HG02938 (cell line): ENCODE results near the gene MOG.
"Not testable (repeated sequence)": the region's sequence is repeated elsewhere in the genome, so short reads cannot be mapped to it uniquely, and the experiment has no call there.

Experiments used
- ATAC-seq: cut with Tn5 transposase; IDR thresholded peaks from one replicate; pipeline ENCODE4 v1.9.1; 2021; ENCODE audit warnings: mild to moderate bottlenecking, moderate library complexity; ENCODE audit not compliant: unreplicated experiment

MOG gene

DNA sequence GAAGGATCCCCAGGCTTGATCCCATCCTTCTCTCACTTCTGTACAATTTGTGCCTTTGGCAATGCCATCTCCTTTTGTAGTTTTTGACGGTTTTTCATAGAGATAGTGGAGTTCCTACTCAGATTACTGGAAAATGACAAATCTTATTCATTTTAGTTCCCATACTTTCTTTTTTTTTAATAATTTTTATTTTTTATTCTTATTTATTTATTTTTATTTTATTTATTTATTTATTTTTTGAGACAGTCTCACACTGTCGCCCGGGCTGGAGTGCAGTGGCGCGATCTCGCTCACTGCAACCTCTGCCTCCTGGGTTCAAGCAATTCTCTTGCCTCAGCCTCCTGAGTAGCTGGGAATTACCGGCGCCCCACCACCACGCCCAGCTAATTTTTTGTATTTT is 19.6 kb upstream of the MOG start:
- no peak for ATAC-seq

DNA sequence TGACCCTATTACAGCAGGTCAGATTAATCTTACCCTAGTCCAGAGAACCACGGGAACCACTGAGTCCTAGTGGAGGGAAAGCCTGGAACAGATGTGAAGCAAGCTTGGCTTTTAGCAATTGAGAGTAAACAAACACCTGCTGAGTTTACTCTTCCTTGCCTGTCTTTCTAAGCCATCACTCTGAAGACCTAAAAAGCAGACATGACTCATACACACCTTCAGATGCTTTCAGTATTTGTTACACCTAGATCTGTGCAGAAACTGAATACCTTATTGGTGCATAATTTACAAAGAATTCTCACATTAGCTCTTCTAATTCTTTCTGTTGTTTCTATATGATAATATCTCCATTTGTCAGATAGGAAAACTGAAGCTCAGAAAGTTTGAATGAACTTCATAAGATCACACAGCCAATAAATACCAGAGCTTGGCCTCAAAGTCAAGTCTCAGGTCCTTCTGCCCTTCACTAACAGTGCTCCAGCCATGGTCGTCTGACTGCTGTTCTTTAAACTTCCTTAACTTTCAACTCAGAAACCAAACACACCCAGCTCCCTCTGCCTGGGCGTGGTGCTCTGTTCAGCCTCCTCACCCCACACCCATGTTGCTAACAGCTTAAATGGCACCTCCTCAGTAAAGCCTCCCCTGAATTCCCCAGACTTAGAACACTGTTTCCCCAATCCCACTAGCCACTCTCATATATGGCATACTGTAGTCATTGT is 15.3 kb upstream of the MOG start:
- no peak for ATAC-seq

GRCh38 chr6:29647927-29648642 is 8.8 kb upstream of the MOG start:
- no peak for ATAC-seq

- peak; percentile 98 for ATAC-seq
Observed at GRCh38 chr6:29649701-29650673, 6.9 kb upstream of the MOG start.

GRCh38 chr6:29651413-29652197 is 5.3 kb upstream of the MOG start:
- ATAC-seq, result no peak

GRCh38 chr6:29652198-29652584 is 4.7 kb upstream of the MOG start:
- no peak for ATAC-seq

GRCh38 chr6:29653452-29654038 is 3.3 kb upstream of the MOG start:
- ATAC-seq, result no peak

- no peak for ATAC-seq
Observed at GRCh38 chr6:29655658-29656057, 1.2 kb upstream of the MOG start.

GRCh38 chr6:29656157-29656556 is 735 bp upstream of the MOG start:
- ATAC-seq, result no peak

GRCh38 chr6:29661071-29661470 is 4.2 kb downstream of the MOG start:
- no peak for ATAC-seq

GRCh38 chr6:29661502-29662141 is 4.7 kb downstream of the MOG start:
- ATAC-seq, result not testable (repeated sequence)

DNA sequence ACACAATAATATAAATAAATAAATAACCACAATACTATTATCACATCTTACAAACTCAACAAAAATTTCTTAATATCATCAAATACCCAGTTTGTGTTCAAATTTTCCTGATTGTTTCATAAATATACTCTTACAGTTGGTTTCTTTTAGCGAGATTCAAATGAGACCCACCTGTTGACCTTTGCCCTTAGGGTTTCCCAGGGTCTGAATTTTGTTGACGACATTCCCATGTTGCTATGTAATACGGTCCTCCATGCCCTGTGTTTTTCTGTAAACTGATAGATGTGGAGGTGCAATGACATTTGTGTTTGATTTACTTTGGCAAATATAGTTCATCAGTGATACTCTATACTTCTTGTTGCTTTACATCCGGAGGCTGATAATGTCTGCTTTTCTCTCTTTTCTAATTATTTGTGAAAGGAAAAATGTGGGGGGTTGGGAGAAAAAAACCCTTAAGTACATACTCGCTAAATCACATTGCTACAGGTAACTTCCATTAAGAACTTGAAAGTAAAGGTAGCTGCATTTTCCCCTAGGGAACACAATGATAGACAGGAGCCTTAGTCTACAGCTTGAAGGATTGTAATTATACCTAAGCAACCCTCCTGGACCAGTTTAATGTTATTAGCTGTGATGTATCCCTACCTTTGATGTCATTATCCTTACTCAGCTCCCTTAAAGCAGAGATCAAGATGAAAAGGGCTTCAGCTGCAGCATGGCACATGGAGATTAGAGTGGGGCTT is 6.6 kb downstream of the MOG start:
- no peak for ATAC-seq

- no peak for ATAC-seq
Observed at GRCh38 chr6:29665942-29666825, 9.3 kb downstream of the MOG start.

- ATAC-seq, result no peak
Observed at GRCh38 chr6:29666826-29667130, 9.9 kb downstream of the MOG start.

GRCh38 chr6:29667158-29667557 is 10.3 kb downstream of the MOG start:
- ATAC-seq, result no peak

DNA sequence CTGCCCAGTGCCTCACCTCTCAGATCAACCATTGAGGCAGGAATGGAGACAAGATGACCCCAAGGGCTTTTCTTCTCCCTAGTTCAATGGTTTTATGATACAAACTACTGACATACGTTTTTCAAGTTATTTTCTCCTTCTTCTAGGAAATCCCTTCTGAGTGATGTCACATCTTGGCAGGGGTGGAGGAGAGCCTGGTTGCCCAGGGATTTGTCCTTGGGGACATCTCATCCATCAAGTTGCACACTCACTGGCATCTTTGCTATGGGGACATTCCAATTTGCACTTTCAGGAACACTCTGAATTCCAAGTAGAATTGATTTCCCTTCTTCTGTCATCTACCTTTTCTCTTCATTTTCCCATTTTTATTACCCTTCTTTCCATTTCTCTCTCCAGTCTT is 14.1 kb downstream of the MOG start:
- ATAC-seq, result no peak

DNA sequence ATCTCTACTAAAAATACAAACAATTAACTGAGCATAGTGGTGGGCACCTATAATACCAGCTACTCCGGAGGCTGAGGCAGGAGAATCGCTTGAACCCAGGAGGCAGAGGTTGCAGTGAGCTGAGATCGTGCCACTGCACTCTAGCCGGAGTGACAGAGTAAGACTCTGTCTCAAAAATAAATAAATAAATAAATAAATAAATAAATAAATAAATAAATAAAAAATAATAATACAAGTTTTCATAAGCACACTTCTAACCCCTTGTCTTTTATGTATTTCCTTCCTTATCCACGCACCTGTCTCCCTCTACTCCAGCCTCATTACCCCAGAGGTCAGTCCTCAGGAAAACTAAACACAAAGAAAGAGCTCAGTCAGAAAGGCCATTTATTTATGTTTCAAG is 15.2 kb downstream of the MOG start:
- not testable (repeated sequence) for ATAC-seq

DNA sequence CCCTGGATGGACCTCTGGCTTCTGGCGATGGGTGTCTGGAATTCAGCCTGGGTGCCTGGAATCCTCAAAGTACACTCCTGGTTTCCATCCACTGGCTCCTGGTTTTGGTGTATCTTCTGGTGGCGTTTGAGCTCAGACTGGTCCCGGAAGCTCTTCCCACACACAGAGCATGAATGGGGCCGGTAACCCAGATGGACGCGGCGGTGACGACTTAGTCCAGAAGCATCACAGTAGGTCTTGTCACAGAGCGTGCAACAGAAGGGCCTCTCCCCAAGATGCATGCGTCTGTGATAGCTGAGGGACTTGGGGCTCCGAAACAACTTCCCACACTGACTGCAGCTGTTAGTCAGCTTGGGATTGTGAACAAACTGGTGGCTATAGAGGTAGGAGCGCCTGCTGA is 16.3 kb downstream of the MOG start:
- ATAC-seq, result no peak
